ENCODE results near the gene EYA2. TPM values are rescaled to one million over a fixed set of nuclear protein-coding genes. Genes with fewer than 3 reads are reported as not detected.

EYA2 gene
- polyA plus RNA-seq, 1 donor (not counting 4 experiments of a cell fraction or from before 2014, with no cell fraction given) = not detected

GRCh38 chr20:47164140-47164539, 269.5 kb downstream of the EYA2 start:
- no peak overlapping the region for H3K9ac ChIP-seq (ENCODE audit: control insufficient read depth, extremely low read depth, insufficient read depth, low read length)
- H2AFZ ChIP-seq (ENCODE audit: control insufficient read depth, low read length) = no peak overlapping the region
- H3K4me2 ChIP-seq (ENCODE audit: control insufficient read depth, extremely low read depth, insufficient read depth, low read depth, low read length) = no peak overlapping the region
- no peaks in the 10 kb centered on the region for H3K4me1 ChIP-seq (ENCODE audit: control insufficient read depth, extremely low read depth, insufficient read depth, low read length)
- no peaks in the 10 kb centered on the region for H3K9me3 ChIP-seq (ENCODE audit: control insufficient read depth, low read depth, low read length)
- no peaks in the 10 kb centered on the region for H3K36me3 ChIP-seq (ENCODE audit: control insufficient read depth in 2 of 2, extremely low read depth in 1 of 2, insufficient read depth in 2 of 2, low read length in 2 of 2)
- dilution Hi-C loops (cut with MboI; ENCODE audit: extremely low pct_ligation_motif_present, low sequenced_read_pairs) = no loop called here
- no peak overlapping the region for H3K4me3 ChIP-seq (ENCODE audit: control insufficient read depth in 2 of 3, extremely low read depth in 1 of 3, insufficient read depth in 2 of 3, low read depth in 1 of 3, low read length in 3 of 3)
- H3K79me2 ChIP-seq (ENCODE audit: control insufficient read depth, insufficient read depth, low read length) = no peaks in the 10 kb centered on the region
- no peaks in the 10 kb centered on the region for H3K9me1 ChIP-seq (ENCODE audit: control insufficient read depth, extremely low read depth, insufficient read depth, low read length)
- DNase-seq (ENCODE audit: low read depth, low spot score) (no peak), FAIRE-seq (no peak)
- no peaks in the 10 kb centered on the region for H4K20me1 ChIP-seq (ENCODE audit: control insufficient read depth, extremely low read depth, insufficient read depth, low read length)
- no peak for TF ChIP-seq CTCF (optimal IDR thresholded peaks at IDR 0.05 in 1 of 3, IDR thresholded peaks at IDR 0.05 in 1 of 3, conservative IDR thresholded peaks at IDR 0.05 in 1 of 3; ENCODE audit: extremely low read depth in 1 of 3, insufficient read depth in 2 of 3, low read length in 3 of 3)
- TF ChIP-seq EZH2 (IDR thresholded peaks at IDR 0.05; ENCODE audit: low read length) = no peak
- peaks cover 7% of the 10 kb centered on the region for H3K27me3 ChIP-seq (ENCODE audit: control insufficient read depth, extremely low read depth, insufficient read depth, low read length)
- H3K27ac ChIP-seq (ENCODE audit: control insufficient read depth, insufficient read depth, low read length) = no peak overlapping the region

GRCh38 chr20:47165376-47165865, 270.8 kb downstream of the EYA2 start:
- FAIRE-seq = no peak
- dilution Hi-C loops (cut with MboI; ENCODE audit: extremely low pct_ligation_motif_present, low sequenced_read_pairs) = no loop called here
- no peak overlapping the region for H3K4me3 ChIP-seq (ENCODE audit: control insufficient read depth in 2 of 3, extremely low read depth in 1 of 3, insufficient read depth in 2 of 3, low read depth in 1 of 3, low read length in 3 of 3)

More at GRCh38 chr20:47165376-47165865, 270.8 kb downstream of the EYA2 start:
- no peaks in the 10 kb centered on the region for H4K20me1 ChIP-seq (ENCODE audit: control insufficient read depth, extremely low read depth, insufficient read depth, low read length)
- peaks cover 7% of the 10 kb centered on the region for H3K27me3 ChIP-seq (ENCODE audit: control insufficient read depth, extremely low read depth, insufficient read depth, low read length)
- H3K9ac ChIP-seq (ENCODE audit: control insufficient read depth, extremely low read depth, insufficient read depth, low read length) = no peak overlapping the region
- no peak for DNase-seq (ENCODE audit: low read depth, low spot score)
- H3K4me1 ChIP-seq (ENCODE audit: control insufficient read depth, extremely low read depth, insufficient read depth, low read length) = no peaks in the 10 kb centered on the region
- H3K9me1 ChIP-seq (ENCODE audit: control insufficient read depth, extremely low read depth, insufficient read depth, low read length) = no peaks in the 10 kb centered on the region
- no peak for TF ChIP-seq EZH2 (IDR thresholded peaks at IDR 0.05; ENCODE audit: low read length)
- no peak for TF ChIP-seq CTCF (optimal IDR thresholded peaks at IDR 0.05 in 1 of 3, IDR thresholded peaks at IDR 0.05 in 1 of 3, conservative IDR thresholded peaks at IDR 0.05 in 1 of 3; ENCODE audit: extremely low read depth in 1 of 3, insufficient read depth in 2 of 3, low read length in 3 of 3)
- H3K9me3 ChIP-seq (ENCODE audit: control insufficient read depth, low read depth, low read length) = no peaks in the 10 kb centered on the region
- H2AFZ ChIP-seq (ENCODE audit: control insufficient read depth, low read length) = no peak overlapping the region
- H3K4me2 ChIP-seq (ENCODE audit: control insufficient read depth, extremely low read depth, insufficient read depth, low read depth, low read length) = no peak overlapping the region
- no peak overlapping the region for H3K27ac ChIP-seq (ENCODE audit: control insufficient read depth, insufficient read depth, low read length)
- H3K36me3 ChIP-seq (ENCODE audit: control insufficient read depth in 2 of 2, extremely low read depth in 1 of 2, insufficient read depth in 2 of 2, low read length in 2 of 2) = no peaks in the 10 kb centered on the region
- no peaks in the 10 kb centered on the region for H3K79me2 ChIP-seq (ENCODE audit: control insufficient read depth, insufficient read depth, low read length)
